Pancreas (tissue), 10 donors: ENCODE results near the gene VRK3. TPM values are rescaled to one million over a fixed set of nuclear protein-coding genes. Genes with fewer than 3 reads are reported as not detected.

Experiments used
- ATAC-seq, 4 donors: fragments of 200-7000 bp; cut with Tn5 transposase; one replicate each; pipeline versions ENCODE4 v1.8.0 to v1.9.1; 2020; ENCODE audit warnings: mild to moderate bottlenecking in 4 of 4, moderate library complexity in 4 of 4
- DNase-seq, 6 donors: peaks; one replicate each; pipeline ENCODE4 v3.0.0-alpha.2; 2020
- FAIRE-seq: peaks from 2 replicates; lab custom pipeline; 2012; peaks lifted over from hg19 to GRCh38; lab: Jason Lieb, UNC
- H3K27ac ChIP-seq, 4 donors: fragments of 200-600 bp; sonication (generic); 1 replicate in 3 of 4; 2 replicates in 1 of 4; pipeline versions ENCODE4 v1.5.0 to v1.8.0; 2020
- H3K27me3 ChIP-seq, 4 donors: fragments of 200-600 bp; one replicate each; pipeline ENCODE4 v1.8.0; 2021
- H3K36me3 ChIP-seq, 3 donors: fragments of 200-600 bp; sonication (generic) in 1 of 3; one replicate each; pipeline versions ENCODE4 v1.5.0 to v1.8.0; 2020 to 2021
- H3K4me1 ChIP-seq, 3 donors: fragments of 200-600 bp; one replicate each; pipeline ENCODE4 v1.8.0; 2021
- H3K4me3 ChIP-seq, 4 donors: fragments of 200-600 bp; sonication (generic) in 2 of 4; one replicate each; pipeline versions ENCODE4 v1.5.0 to v1.8.0; 2020 to 2021
- H3K9me3 ChIP-seq, 4 donors: fragments of 200-600 bp; one replicate each; pipeline ENCODE4 v1.8.0; 2021
- WGBS, 2 donors: extraction: QIAGEN DNeasy Blood & Tissue Kit; methylation state at CpG; one replicate each; pipeline ENCODE4 v1.1.7; 2013; 5-methylcytosine and 5-hydroxymethylcytosine counted together
- intact Hi-C, 3 donors: fragments of 100-400 bp; cut with DNase I; formaldehyde crosslinking; loops; one replicate each; pipeline versions ENCODE4 v1.11.1 to v1.14.2; 2022
- polyA plus RNA-seq, 2 donors: library from polyadenylated mRNA; stranded (reverse); fragments of 200-250 nt; gene quantifications; one replicate each; pipeline ENCODE4 v1.2.3, GENCODE V29; 2013
- total RNA-seq, 6 donors: library from RNA; stranded (reverse); fragmentation: NEBNext Ultra II Directional in 4 of 6; extraction: Animal tissue kit (Norgen Biotek cat#: 25700) in 4 of 6; gene quantifications; one replicate each; pipeline versions ENCODE4 v1.2.1 to v1.2.4, GENCODE V29; 2021 to 2023
- TF ChIP-seq, protein P1 (sequence below), 4 donors: fragments of 200-600 bp; sonication (generic) in 3 of 4; IDR thresholded peaks; one replicate each; pipeline versions ENCODE4 v1.5.0 to v1.8.0; 2021; ENCODE audit warnings: antibody characterized with exemption in 4 of 4
- donor health status: healthy with polysubstance abuse.
- donor health status: DM: no; HTN: no; CAD: no; lungs with moderate emphysema.
- donor health status: DM: no; HTN: no; CAD: no.
- donor health status: control.
- donor health status: control.
- donor health status: Bipolar disorder and iron deficiency.
- donor health status: DM: yes; HTN: yes; CAD: no.
- donor health status: DM: no; HTN: no; CAD: no.
- donor health status: DM: no; HTN: no; CAD: no.
- donor health status: DM: yes; HTN: yes; CAD: no.

The VRK3 gene
- total and polyA plus RNA-seq, 8 donors: 14.4 to 32.4 (median 17.9) TPM

DNA sequence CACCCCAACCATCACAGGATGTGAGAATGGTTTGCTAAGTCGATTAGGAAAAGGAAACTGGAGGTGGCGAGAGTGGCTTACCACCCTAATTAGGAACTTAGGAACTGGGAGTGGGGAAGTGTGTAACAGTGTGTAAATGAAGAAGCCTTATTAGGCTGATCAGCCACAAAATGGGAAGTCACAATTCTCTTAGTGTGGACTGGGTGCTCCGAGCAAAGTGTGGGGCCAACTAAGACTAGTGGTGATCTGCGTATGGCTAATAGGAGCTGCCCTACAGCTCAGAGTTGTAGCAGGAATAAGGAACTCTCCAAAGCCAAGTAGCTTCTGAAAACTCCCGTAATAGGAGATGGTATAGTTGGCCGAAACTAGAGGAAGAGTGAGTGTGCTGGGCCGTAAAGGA is 71.8 kb downstream of the VRK3 start:
- H3K27ac ChIP-seq: peak overlapping the region in 3 of 4 donors; percentile 36 to 85 (median 62)
- TF ChIP-seq, protein P1, sequence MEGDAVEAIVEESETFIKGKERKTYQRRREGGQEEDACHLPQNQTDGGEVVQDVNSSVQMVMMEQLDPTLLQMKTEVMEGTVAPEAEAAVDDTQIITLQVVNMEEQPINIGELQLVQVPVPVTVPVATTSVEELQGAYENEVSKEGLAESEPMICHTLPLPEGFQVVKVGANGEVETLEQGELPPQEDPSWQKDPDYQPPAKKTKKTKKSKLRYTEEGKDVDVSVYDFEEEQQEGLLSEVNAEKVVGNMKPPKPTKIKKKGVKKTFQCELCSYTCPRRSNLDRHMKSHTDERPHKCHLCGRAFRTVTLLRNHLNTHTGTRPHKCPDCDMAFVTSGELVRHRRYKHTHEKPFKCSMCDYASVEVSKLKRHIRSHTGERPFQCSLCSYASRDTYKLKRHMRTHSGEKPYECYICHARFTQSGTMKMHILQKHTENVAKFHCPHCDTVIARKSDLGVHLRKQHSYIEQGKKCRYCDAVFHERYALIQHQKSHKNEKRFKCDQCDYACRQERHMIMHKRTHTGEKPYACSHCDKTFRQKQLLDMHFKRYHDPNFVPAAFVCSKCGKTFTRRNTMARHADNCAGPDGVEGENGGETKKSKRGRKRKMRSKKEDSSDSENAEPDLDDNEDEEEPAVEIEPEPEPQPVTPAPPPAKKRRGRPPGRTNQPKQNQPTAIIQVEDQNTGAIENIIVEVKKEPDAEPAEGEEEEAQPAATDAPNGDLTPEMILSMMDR (IDR thresholded peaks at IDR 0.05): no peak
- intact Hi-C loops: no loop called here
- ATAC-seq (peak in 2 of 4 donors; percentile 4 to 5), DNase-seq (no peak), FAIRE-seq (no peak)
- 31 to 37% methylated on average over 7 of the region's 7 CpGs for WGBS, 2 donors
- H3K36me3 ChIP-seq: no peaks in the 10 kb centered on the region
- H3K4me1 ChIP-seq: peaks cover 19 to 67% (median 45%) of the 10 kb centered on the region in 3 donors
- no peaks in the 10 kb centered on the region for H3K27me3 ChIP-seq
- H3K9me3 ChIP-seq: no peaks in the 10 kb centered on the region
- no peak overlapping the region for H3K4me3 ChIP-seq

DNA sequence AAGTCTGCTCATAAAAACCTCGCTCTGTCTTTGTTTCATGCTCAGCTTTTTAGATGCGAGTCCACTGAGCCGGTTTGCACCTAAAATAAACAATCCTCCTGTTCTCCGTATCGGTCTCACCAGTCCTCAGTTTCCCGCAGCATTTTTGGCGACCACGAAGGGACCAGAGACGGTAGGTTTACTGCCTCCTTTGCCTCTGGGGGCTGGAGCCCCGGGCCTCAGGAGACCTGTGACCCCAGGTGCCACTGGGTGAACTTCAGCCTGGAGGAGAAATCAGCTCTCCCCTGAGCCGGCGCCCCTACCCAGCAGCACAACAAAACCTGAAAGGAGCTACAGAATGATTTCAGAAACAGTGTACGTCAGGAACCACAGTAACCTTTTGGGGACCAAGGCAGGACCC is 72.3 kb downstream of the VRK3 start:
- FAIRE-seq (no peak), ATAC-seq (no peak), DNase-seq (no peak)
- Histone ChIP-seq H3K27ac (peak overlapping the region in 3 of 4 donors; percentile 36 to 85 (median 62)), H3K4me1 (peaks cover 19 to 64% (median 43%) of the 10 kb centered on the region in 3 donors), H3K9me3 (no peaks in the 10 kb centered on the region), H3K27me3 (no peaks in the 10 kb centered on the region), H3K36me3 (no peaks in the 10 kb centered on the region), H3K4me3 (no peak overlapping the region)
- intact Hi-C loops: no loop called here
- 29 to 40% methylated on average over 13 of the region's 13 CpGs for WGBS, 2 donors
- TF ChIP-seq, protein P1 (IDR thresholded peaks at IDR 0.05): no peak

GRCh38 chr19:49952479-49952836 is 72.7 kb downstream of the VRK3 start:
- H3K36me3 ChIP-seq: no peaks in the 10 kb centered on the region
- DNase-seq: peak in 1 of 6 donors; percentile 40
- no peaks in the 10 kb centered on the region for H3K27me3 ChIP-seq
- ATAC-seq: peak in 2 of 4 donors; percentile 45 to 46
- intact Hi-C loops: no loop called here
- TF ChIP-seq, protein P1 (IDR thresholded peaks at IDR 0.05): no peak
- H3K4me1 ChIP-seq: peaks cover 19 to 62% (median 39%) of the 10 kb centered on the region in 3 donors
- H3K9me3 ChIP-seq: no peaks in the 10 kb centered on the region
- no peak for FAIRE-seq
- peak overlapping the region in 1 of 4 donors; percentile 14 for H3K4me3 ChIP-seq
- peak overlapping the region in 3 of 4 donors; percentile 58 to 85 (median 63) for H3K27ac ChIP-seq

- no peaks in the 10 kb centered on the region for H3K36me3 ChIP-seq
- peak overlapping the region in 3 of 4 donors; percentile 58 to 85 (median 63) for H3K27ac ChIP-seq
- H3K4me3 ChIP-seq: peak overlapping the region in 1 of 4 donors; percentile 14
- no peaks in the 10 kb centered on the region for H3K9me3 ChIP-seq
- 36 to 49% methylated on average over 9 of the region's 9 CpGs for WGBS, 2 donors
- peaks cover 19 to 60% (median 37%) of the 10 kb centered on the region in 3 donors for H3K4me1 ChIP-seq
- no peaks in the 10 kb centered on the region for H3K27me3 ChIP-seq
- TF ChIP-seq, protein P1 (IDR thresholded peaks at IDR 0.05): no peak
- ATAC-seq: peak in 1 of 4 donors; percentile 3
- intact Hi-C loops: no loop called here
- FAIRE-seq: no peak
- DNase-seq: no peak
Observed at GRCh38 chr19:49951806-49952478, 73.2 kb downstream of the VRK3 start.

DNA sequence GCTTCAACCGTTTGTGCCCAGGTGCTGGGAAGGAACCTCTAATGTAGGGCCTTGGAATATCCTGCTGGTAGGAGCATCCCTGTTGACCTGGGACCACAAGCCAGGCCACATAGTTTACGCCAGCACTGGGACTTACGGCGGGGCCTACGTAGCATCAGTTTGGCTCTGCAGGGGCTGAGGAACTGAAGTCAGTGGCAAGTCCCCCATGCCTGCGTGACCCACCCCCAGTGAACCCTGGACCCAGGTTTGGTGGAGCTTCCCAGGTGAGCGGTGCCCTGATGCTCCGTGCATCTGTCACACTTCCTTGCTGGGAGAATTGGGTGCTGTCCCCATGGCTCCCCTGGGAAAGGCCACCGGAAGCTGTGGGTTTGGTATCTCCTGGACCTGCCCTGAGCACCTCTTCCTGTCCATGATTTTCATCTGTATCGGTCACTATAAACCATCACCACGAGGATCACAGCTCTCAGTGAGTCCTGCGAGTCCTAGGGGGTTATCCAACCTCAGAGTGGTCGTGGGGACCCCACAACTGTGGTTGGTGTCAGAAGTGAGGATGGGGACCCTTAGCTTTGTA is 74.1 kb downstream of the VRK3 start:
- intact Hi-C loops: no loop called here
- Histone ChIP-seq H3K4me1 (peaks cover 17 to 51% (median 28%) of the 10 kb centered on the region in 3 donors), H3K9me3 (no peaks in the 10 kb centered on the region), H3K27ac (peak overlapping the region in 1 of 4 donors; percentile 85), H3K27me3 (no peaks in the 10 kb centered on the region), H3K36me3 (no peaks in the 10 kb centered on the region), H3K4me3 (no peak overlapping the region)
- TF ChIP-seq, protein P1 (IDR thresholded peaks at IDR 0.05): no peak
- FAIRE-seq (no peak), DNase-seq (no peak), ATAC-seq (no peak)
- 82 to 86% methylated on average over 13 of the region's 13 CpGs for WGBS, 2 donors
